Measurements from ENCODE around the gene C16orf96. TPM values are rescaled to one million over a fixed set of nuclear protein-coding genes. Genes with fewer than 3 reads are reported as not detected.
A peak's percentile ranks its signal among the peaks of the same experiment; 100 is the strongest.

The C16orf96 gene
- total RNA-seq, 2 experiments from 2014 or later, result 0.13 TPM

DNA sequence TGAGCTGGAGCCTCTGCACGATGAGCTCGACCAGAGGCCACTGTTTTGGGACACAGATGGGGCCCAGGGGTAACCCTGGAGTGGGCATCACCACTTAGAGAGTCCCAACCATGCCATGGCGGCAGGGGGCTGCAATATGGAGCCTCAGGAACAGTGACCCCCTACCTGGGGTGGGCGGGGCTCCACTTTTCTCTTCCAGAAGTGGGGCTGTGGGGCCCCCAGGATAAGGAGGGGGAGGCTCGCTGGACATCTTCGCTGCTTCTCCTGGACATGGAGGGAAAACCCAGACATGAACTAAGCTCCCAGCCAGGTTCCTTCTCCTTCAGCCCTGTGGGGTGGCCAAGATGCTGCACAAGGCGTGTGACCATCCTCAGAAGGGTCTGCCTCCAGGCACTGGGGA is 42.3 kb upstream of the C16orf96 start:
- DNase-seq, result no peak
- H3K4me1 Mint-ChIP-seq (ENCODE audit: low read depth), result peaks cover 73% of the 10 kb centered on the region
- H3K27me3 Mint-ChIP-seq (ENCODE audit: low read depth), result no peaks in the 10 kb centered on the region
- H3K9me3 Mint-ChIP-seq (ENCODE audit: insufficient read depth), result no peaks in the 10 kb centered on the region
- ChIA-PET POLR2A (interaction anchor here (1.0 to 1.7 kb wide), 3 partner anchors 8 to 39 kb away, joined by 3 to 13 read pairs (median 5); partner anchors contain the start of genes CDIP1 and NMRAL1), CTCF (interaction anchor here (1.4 to 6.0 kb wide), 6 partner anchors 8 to 110 kb away, joined by 4 to 86 read pairs (median 5); partner anchors contain the start of gene MGRN1)
- peak overlapping the region; percentile 97 for H3K27ac Mint-ChIP-seq
- no peak overlapping the region for H3K4me3 Mint-ChIP-seq
- no peak for ATAC-seq
- H3K36me3 Mint-ChIP-seq (ENCODE audit: low read depth), result peaks cover 58% of the 10 kb centered on the region

DNA sequence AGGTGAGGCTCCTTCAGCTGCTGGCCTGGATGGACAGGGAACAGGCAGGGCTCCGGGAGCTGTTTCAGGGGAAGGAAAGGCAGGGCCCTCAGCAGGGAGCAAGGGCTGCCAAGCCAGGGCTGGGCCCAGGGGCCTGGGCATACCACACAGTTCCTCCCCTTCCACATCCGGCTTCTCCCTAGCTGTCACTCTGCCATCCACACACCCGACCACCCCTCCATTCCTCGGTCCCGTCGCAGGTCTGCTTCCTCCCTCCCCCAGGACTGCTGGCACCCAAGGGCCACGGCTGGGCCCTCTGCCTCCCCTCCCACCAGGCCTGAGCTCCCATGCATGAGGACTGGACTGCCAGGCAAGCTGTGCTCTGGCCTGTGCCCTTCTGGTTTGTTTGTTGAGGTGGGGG is 41.5 kb upstream of the C16orf96 start:
- CTCF ChIA-PET, result interaction anchor here (1.0 to 6.0 kb wide), 12 partner anchors 8 to 110 kb away, joined by 3 to 86 read pairs (median 6); partner anchors contain the start of genes HMOX2 and MGRN1
- Mint-ChIP-seq H3K36me3 (ENCODE audit: low read depth) (peaks cover 51% of the 10 kb centered on the region), H3K27me3 (ENCODE audit: low read depth) (no peaks in the 10 kb centered on the region), H3K9me3 (ENCODE audit: insufficient read depth) (no peaks in the 10 kb centered on the region), H3K4me1 (ENCODE audit: low read depth) (peaks cover 73% of the 10 kb centered on the region), H3K27ac (peak overlapping the region; percentile 97), H3K4me3 (peak overlapping the region; percentile 76)
- POLR2A ChIA-PET, result interaction anchor here (0.9 to 1.7 kb wide), 7 partner anchors 9 to 135 kb away, joined by 3 to 13 read pairs (median 3); partner anchors contain the start of genes CDIP1 and NMRAL1
- DNase-seq (no peak), ATAC-seq (peak; percentile 27)

DNA sequence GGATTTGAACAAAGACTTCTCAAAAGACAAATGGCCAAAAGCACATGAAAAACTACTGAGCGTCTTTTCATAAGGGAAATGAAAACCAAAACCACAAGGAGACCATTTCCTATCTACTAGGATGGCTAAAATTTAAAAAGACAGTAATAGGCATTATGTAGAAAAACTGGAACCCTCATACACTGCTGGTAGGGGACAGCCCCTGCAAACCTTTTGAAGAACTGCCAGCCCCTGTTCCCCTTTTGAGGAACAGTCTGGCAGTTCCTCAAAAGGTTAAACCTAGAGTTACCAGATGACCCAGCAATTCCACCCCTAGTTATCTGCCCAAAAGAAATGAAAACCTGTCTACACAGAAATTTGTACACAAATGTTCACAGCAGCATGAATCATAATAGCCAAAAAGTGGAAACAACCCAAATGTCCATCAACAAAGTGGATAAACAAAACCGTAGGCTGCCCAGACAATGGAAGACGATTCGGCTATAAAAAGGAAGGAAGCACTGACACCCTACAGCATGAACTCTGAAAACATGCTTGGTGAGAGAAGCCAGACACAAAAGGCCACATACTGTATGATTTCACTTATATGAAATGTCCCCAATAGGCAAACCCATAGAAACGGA is 40.4 kb upstream of the C16orf96 start:
- H3K27me3 Mint-ChIP-seq (ENCODE audit: low read depth), result no peaks in the 10 kb centered on the region
- H3K4me3 Mint-ChIP-seq, result peak overlapping the region; percentile 76
- peak; percentile 38 for ATAC-seq
- POLR2A ChIA-PET, result interaction anchor here (0.9 to 1.7 kb wide), 3 partner anchors 10 to 39 kb away, joined by 3 to 13 read pairs (median 3); no protein-coding TSS in a partner anchor
- peak overlapping the region; percentile 97 for H3K27ac Mint-ChIP-seq
- CTCF ChIA-PET, result interaction anchor here (1.0 to 6.0 kb wide), 13 partner anchors 10 to 109 kb away, joined by 3 to 86 read pairs (median 5); partner anchors contain the start of genes HMOX2 and MGRN1
- peaks cover 68% of the 10 kb centered on the region for H3K4me1 Mint-ChIP-seq (ENCODE audit: low read depth)
- DNase-seq, result no peak
- H3K9me3 Mint-ChIP-seq (ENCODE audit: insufficient read depth), result no peaks in the 10 kb centered on the region
- H3K36me3 Mint-ChIP-seq (ENCODE audit: low read depth), result peaks cover 42% of the 10 kb centered on the region

DNA sequence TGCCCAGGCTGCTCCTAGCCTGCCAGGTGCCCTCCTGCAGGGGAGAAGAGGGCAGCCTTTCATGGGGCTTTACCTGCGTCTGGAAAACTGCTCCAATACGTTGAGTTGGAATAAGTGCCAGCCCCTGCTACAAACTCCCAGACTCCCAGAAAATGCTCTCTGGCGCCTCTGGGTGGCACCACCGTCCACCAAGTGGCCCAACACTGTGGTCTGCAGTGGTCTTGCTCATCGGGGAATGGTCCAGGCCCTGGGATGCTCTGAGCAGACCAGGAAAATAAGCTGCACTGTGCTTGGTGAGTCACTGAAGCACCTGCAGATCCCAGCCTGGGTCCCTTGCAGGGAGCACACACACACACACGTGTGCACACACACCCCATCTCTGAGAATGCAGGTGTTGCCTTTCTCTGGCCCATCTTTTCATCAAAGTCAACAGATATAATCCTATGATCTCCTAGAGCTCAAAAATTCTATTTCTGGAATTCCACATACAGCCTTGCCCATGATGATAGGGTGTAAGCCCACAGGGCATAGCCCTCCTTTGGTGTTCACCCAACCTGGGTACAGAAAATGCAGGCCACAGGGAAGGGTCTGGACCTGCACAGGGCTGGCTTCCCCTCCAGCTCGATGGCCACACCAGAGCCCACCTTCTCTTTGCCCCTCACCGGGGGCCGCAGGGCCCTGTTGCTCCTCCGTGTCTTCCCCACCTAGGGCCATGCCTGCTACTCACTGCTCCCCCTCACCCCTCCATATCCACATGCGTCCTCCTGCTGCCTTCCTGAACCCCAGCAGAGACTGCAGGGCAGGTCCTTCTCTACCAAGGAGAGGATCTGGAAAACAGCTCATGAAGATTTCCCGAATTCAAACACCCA is 38.1 kb upstream of the C16orf96 start:
- Mint-ChIP-seq H3K4me1 (ENCODE audit: low read depth) (peaks cover 54% of the 10 kb centered on the region), H3K9me3 (ENCODE audit: insufficient read depth) (no peaks in the 10 kb centered on the region), H3K27me3 (ENCODE audit: low read depth) (no peaks in the 10 kb centered on the region), H3K27ac (peak overlapping the region; percentile 59), H3K4me3 (no peak overlapping the region), H3K36me3 (ENCODE audit: low read depth) (peaks cover 27% of the 10 kb centered on the region)
- ATAC-seq (no peak), DNase-seq (no peak)
- ChIA-PET CTCF (interaction anchor here (0.7 to 6.0 kb wide), 5 partner anchors 12 to 52 kb away, joined by 3 to 86 read pairs (median 3); no protein-coding TSS in a partner anchor), POLR2A (interaction anchor here (0.6 to 1.0 kb wide), 2 partner anchors 8 to 29 kb away, joined by 3 read pairs; no protein-coding TSS in a partner anchor)

DNA sequence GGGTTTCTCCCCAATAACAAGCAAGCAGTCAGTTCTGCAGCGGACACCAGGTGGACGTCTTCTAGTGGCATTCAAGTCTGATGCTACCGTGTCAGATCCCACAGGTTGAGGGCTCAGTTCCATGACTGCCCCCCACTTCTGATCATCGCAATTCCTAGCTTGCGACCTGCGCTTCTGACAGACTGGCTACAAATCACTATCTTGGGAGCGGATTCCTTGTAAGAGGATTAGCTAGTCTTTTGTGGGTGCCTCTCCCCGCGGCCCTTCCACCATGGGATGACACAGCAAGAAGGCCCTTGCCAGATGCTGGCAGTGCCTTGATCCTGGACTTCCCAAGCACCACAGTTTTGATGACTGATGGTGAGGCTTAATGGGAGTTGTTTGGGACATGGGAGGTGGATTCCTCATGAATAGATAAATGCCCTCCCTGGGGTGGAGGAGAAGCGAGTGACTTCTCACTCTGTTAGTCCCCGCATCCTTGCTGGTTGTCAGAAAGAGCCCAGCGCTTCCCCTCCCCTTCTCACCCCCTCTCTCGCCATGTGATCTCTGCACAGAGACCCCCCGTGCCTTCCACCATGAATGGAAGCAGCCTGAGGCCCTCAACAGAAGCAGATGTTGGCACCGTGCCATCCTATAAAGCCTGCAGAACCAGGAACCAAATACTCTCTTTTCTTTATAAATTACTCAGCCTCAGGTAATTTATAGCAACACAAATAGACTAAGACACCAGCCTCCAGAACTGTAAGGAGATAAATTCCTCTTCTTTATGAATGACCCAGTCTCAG is 36.7 kb upstream of the C16orf96 start:
- H3K4me3 Mint-ChIP-seq, result no peak overlapping the region
- ChIA-PET POLR2A (interaction anchor here (1.0 kb wide), 1 partner anchor 9 kb away, joined by 3 read pairs; no protein-coding TSS in a partner anchor), CTCF (interaction anchor here (1.3 to 6.0 kb wide), 3 partner anchors 13 to 51 kb away, joined by 3 to 86 read pairs (median 3); no protein-coding TSS in a partner anchor)
- peak overlapping the region; percentile 58 for H3K27ac Mint-ChIP-seq
- H3K4me1 Mint-ChIP-seq (ENCODE audit: low read depth), result peaks cover 44% of the 10 kb centered on the region
- H3K36me3 Mint-ChIP-seq (ENCODE audit: low read depth), result peaks cover 24% of the 10 kb centered on the region
- DNase-seq (no peak), ATAC-seq (no peak)
- H3K27me3 Mint-ChIP-seq (ENCODE audit: low read depth), result no peaks in the 10 kb centered on the region
- no peaks in the 10 kb centered on the region for H3K9me3 Mint-ChIP-seq (ENCODE audit: insufficient read depth)

DNA sequence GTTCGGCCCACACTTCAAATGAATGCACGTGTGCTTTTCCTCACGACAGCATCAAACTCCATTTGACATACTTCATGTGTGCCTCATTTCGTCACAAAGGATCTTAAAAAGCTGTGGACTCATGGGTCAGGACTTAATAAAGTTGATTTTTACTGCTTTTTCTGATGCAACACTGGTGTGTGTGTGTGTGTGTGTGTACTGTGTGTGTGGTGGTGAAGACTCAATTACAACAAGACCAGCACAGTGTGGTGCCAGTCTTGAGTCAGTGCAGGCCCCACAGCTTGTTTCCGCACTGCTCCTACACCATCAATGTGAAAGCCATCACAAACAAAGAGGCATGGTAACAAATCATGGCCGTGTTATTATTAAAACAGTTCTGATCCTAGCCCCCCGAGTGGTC is 35.2 kb upstream of the C16orf96 start:
- ATAC-seq (no peak), DNase-seq (no peak)
- Mint-ChIP-seq H3K27ac (no peak overlapping the region), H3K4me3 (no peak overlapping the region), H3K36me3 (ENCODE audit: low read depth) (peaks cover 15% of the 10 kb centered on the region), H3K4me1 (ENCODE audit: low read depth) (peaks cover 29% of the 10 kb centered on the region), H3K9me3 (ENCODE audit: insufficient read depth) (no peaks in the 10 kb centered on the region), H3K27me3 (ENCODE audit: low read depth) (no peaks in the 10 kb centered on the region)
- ChIA-PET CTCF (interaction anchor here (7.6 kb wide), 1 partner anchor 15 kb away, joined by 40 read pairs; no protein-coding TSS in a partner anchor), POLR2A (no interaction called here)

DNA sequence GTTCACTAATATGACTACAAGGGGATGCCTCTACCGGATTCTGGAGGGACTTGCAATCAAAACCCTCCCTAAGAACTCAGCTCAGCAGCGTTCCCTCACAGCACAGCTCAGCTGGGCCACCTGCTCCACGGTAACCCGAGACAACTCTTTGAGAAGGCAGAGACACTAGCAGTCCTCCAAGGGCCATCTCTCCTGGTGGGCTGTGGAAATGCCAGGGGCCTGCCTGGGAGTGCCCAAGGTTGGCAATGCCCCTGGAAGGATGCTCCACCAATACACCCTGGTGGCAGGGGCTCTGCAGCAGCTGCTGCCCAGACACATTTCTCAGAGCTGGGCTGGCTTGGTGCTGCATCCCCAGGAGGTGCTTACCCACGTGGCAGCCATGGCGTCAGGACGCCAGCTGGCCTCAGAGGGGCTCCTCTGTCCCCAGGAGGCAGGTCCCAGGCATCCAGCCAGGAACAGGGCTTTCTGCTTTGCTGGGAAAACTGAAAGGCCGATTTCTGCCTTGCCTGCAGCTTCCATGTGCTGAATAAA is 34.0 kb upstream of the C16orf96 start:
- ATAC-seq, result no peak
- ChIA-PET CTCF (interaction anchor here (7.6 kb wide), 1 partner anchor 16 kb away, joined by 40 read pairs; no protein-coding TSS in a partner anchor), POLR2A (no interaction called here)
- peaks cover 13% of the 10 kb centered on the region for H3K36me3 Mint-ChIP-seq (ENCODE audit: low read depth)
- no peaks in the 10 kb centered on the region for H3K9me3 Mint-ChIP-seq (ENCODE audit: insufficient read depth)
- no peak overlapping the region for H3K27ac Mint-ChIP-seq
- no peak for DNase-seq
- peaks cover 24% of the 10 kb centered on the region for H3K4me1 Mint-ChIP-seq (ENCODE audit: low read depth)
- no peak overlapping the region for H3K4me3 Mint-ChIP-seq
- H3K27me3 Mint-ChIP-seq (ENCODE audit: low read depth), result no peaks in the 10 kb centered on the region

DNA sequence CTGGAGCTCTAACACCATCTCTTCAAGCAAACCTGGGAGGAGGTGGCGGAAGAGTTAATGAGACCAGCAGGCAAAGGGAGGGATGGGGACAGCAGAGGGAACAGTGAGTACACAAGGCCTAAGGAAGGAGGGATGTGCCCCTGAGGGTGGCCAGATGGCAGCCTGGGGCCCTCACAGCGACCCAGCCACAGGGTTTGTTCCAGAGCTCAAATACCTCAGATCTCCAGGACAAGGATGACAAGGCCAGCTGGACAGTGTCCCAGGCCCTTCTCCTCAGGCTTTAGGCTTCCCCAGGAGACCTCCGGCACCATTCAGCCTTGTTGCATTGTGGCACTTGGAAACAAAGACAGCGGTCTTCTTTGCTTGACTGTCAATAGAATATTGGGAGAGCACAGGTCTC is 32.5 kb upstream of the C16orf96 start:
- H3K27me3 Mint-ChIP-seq (ENCODE audit: low read depth), result no peaks in the 10 kb centered on the region
- H3K4me1 Mint-ChIP-seq (ENCODE audit: low read depth), result peaks cover 26% of the 10 kb centered on the region
- H3K4me3 Mint-ChIP-seq, result no peak overlapping the region
- CTCF ChIA-PET, result interaction anchor here (1.1 to 7.6 kb wide), 3 partner anchors 14 to 45 kb away, joined by 3 to 40 read pairs (median 3); no protein-coding TSS in a partner anchor
- POLR2A ChIA-PET, result no interaction called here
- H3K27ac Mint-ChIP-seq, result no peak overlapping the region
- ATAC-seq (no peak), DNase-seq (no peak)
- H3K9me3 Mint-ChIP-seq (ENCODE audit: insufficient read depth), result no peaks in the 10 kb centered on the region
- H3K36me3 Mint-ChIP-seq (ENCODE audit: low read depth), result peaks cover 15% of the 10 kb centered on the region

DNA sequence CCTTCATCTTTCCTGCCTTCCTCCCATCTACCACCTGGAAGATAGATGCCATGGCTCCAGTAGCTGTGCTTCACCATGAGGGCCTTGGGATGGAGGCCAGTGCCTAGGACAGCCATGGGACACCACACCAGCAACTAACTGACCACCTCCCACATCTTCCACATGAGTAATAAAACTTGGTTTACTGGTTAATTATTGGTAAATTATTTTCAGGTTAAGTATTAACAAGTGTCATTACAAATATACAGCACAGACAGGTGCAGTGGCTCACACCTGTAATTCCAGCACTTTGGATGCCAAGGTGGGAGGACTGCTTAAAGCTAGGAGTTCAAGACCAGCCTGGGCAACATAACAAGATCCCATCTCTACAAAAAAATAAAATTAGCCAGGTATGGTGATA is 31.6 kb upstream of the C16orf96 start:
- ChIA-PET POLR2A (interaction anchor here (0.5 to 1.0 kb wide), 2 partner anchors 14 to 57 kb away, joined by 3 read pairs; partner anchors contain the start of gene CDIP1), CTCF (interaction anchor here (1.0 to 7.6 kb wide), 2 partner anchors 14 to 18 kb away, joined by 3 to 40 read pairs; partner anchors contain the start of gene CDIP1)
- DNase-seq (no peak), ATAC-seq (no peak)
- Mint-ChIP-seq H3K36me3 (ENCODE audit: low read depth) (peaks cover 18% of the 10 kb centered on the region), H3K27me3 (ENCODE audit: low read depth) (no peaks in the 10 kb centered on the region), H3K4me3 (no peak overlapping the region), H3K9me3 (ENCODE audit: insufficient read depth) (no peaks in the 10 kb centered on the region), H3K4me1 (ENCODE audit: low read depth) (peaks cover 34% of the 10 kb centered on the region), H3K27ac (no peak overlapping the region)

DNA sequence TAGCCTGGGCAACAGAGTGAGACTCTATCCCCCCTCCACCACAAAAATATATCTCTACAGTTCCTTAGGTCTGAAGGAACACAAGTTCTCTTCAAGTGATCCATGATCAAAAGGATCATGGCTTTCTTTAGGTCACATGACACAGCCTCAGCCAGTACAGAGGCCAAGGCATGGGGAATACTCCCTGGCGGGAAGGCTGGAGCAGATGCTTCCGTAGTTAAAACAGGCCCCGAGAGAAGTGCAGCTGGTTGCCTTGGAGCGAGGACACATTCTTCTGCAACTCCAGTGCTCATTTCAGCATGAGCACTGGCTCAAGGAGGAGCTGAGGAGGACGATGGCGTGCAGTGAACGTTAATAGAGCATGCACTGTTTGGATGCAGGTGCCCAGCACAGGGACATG is 31.1 kb upstream of the C16orf96 start:
- ATAC-seq (no peak), DNase-seq (no peak)
- H3K9me3 Mint-ChIP-seq (ENCODE audit: insufficient read depth), result no peaks in the 10 kb centered on the region
- CTCF ChIA-PET, result interaction anchor here (1.0 to 7.6 kb wide), 2 partner anchors 13 to 19 kb away, joined by 3 to 40 read pairs; partner anchors contain the start of gene CDIP1
- no peak overlapping the region for H3K4me3 Mint-ChIP-seq
- POLR2A ChIA-PET, result interaction anchor here (0.5 to 1.0 kb wide), 2 partner anchors 14 to 57 kb away, joined by 3 read pairs; partner anchors contain the start of gene CDIP1
- peaks cover 39% of the 10 kb centered on the region for H3K4me1 Mint-ChIP-seq (ENCODE audit: low read depth)
- H3K27ac Mint-ChIP-seq, result no peak overlapping the region
- peaks cover 19% of the 10 kb centered on the region for H3K36me3 Mint-ChIP-seq (ENCODE audit: low read depth)
- no peaks in the 10 kb centered on the region for H3K27me3 Mint-ChIP-seq (ENCODE audit: low read depth)
